Left lung (tissue), 10 donors: ENCODE data around the gene CCDC82. TPM values are rescaled to one million over a fixed set of nuclear protein-coding genes. Genes with fewer than 3 reads are reported as not detected.
A peak's percentile ranks its signal among the peaks of the same experiment; 100 is the strongest.

Source experiments
- ATAC-seq: fragments of 200-7000 bp; cut with Tn5 transposase; one replicate; pipeline ENCODE4 v1.9.1; 2020; ENCODE audit warnings: moderate library complexity
- DNase-seq, 4 donors: peaks; one replicate each; pipeline ENCODE4 v3.0.0-alpha.2; 2013 to 2020
- H3K27ac ChIP-seq, 2 donors: fragments of 200-600 bp; sonication (generic) in 1 of 2; one replicate each; pipeline versions ENCODE4 v1.5.0 to v1.8.0; 2020 to 2021
- H3K27me3 ChIP-seq, 2 donors: fragments of 200-600 bp; sonication (generic) in 1 of 2; one replicate each; pipeline versions ENCODE4 v1.5.0 to v1.8.0; 2020 to 2021
- H3K36me3 ChIP-seq, 2 donors: fragments of 200-600 bp; sonication (generic) in 1 of 2; one replicate each; pipeline versions ENCODE4 v1.5.0 to v1.8.0; 2020 to 2021
- H3K4me1 ChIP-seq, 2 donors: fragments of 200-600 bp; one replicate each; pipeline ENCODE4 v1.8.0; 2021
- H3K4me3 ChIP-seq, 2 donors: fragments of 200-600 bp; sonication (generic) in 1 of 2; one replicate each; pipeline versions ENCODE4 v1.5.0 to v1.8.0; 2020 to 2021; ENCODE audit warnings: mild to moderate bottlenecking in 1 of 2
- H3K9me3 ChIP-seq, 2 donors: fragments of 200-600 bp; sonication (generic) in 1 of 2; one replicate each; pipeline versions ENCODE4 v1.5.0 to v1.8.0; 2020 to 2021
- intact Hi-C, 2 donors: fragments of 100-400 bp; cut with DNase I; formaldehyde crosslinking; loops; one replicate each; pipeline versions ENCODE4 v1.11.2 to v1.14.2; 2022
- polyA plus RNA-seq, 6 donors: library from polyadenylated mRNA; unstranded; fragments of 120-200 nt; gene quantifications; one replicate each; pipeline ENCODE4 v1.2.1, GENCODE V29; 2013; ENCODE audit not compliant: insufficient read length in 6 of 6
- total RNA-seq, 2 donors: library from RNA; stranded (reverse); fragmentation: NEBNext Ultra II Directional; extraction: Animal tissue kit (Norgen Biotek cat#: 25700); gene quantifications; one replicate each; pipeline ENCODE4 v1.2.1, GENCODE V29; 2021
- TF ChIP-seq, protein P1 (sequence below), 2 donors: fragments of 200-600 bp; sonication (generic) in 1 of 2; IDR thresholded peaks; one replicate each; pipeline versions ENCODE4 v1.5.0 to v1.8.0; 2021; ENCODE audit warnings: antibody characterized with exemption in 2 of 2
- donor health status: DM: no; HTN: yes; CAD: no.
- donor health status: DM: no; HTN: no; CAD: no.

Gene CCDC82
- total and polyA plus RNA-seq, 8 donors: 18.1 to 64.5 (median 59.5) TPM

DNA sequence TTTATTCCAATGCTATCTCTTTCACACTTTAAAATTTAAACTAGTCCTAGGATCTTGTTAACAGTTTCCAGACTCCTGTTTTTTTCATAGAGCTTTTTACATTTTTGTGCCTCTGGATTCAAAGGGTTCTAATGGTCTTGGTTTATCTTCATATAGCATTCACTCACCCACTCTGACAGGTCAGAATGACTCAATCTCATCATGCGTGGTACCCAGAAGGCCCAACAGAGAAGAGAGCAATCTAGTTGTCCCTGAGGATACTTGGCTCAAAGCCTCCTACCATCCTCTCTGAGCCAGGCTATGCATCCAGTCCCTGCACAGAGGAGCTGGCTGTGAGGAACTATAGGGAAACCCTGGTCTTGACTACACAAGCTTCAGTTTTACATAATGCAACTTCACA is 74.2 kb downstream of the CCDC82 start:
- Histone ChIP-seq H3K27me3 (no peaks in the 10 kb centered on the region), H3K27ac (peak overlapping the region in 1 of 2 donors; percentile 82), H3K4me3 (no peak overlapping the region), H3K36me3 (no peaks in the 10 kb centered on the region), H3K9me3 (no peaks in the 10 kb centered on the region), H3K4me1 (peaks cover 40 to 63% of the 10 kb centered on the region in 2 donors)
- DNase-seq (no peak), ATAC-seq (no peak)
- intact Hi-C loops: no loop called here
- TF ChIP-seq, protein P1, sequence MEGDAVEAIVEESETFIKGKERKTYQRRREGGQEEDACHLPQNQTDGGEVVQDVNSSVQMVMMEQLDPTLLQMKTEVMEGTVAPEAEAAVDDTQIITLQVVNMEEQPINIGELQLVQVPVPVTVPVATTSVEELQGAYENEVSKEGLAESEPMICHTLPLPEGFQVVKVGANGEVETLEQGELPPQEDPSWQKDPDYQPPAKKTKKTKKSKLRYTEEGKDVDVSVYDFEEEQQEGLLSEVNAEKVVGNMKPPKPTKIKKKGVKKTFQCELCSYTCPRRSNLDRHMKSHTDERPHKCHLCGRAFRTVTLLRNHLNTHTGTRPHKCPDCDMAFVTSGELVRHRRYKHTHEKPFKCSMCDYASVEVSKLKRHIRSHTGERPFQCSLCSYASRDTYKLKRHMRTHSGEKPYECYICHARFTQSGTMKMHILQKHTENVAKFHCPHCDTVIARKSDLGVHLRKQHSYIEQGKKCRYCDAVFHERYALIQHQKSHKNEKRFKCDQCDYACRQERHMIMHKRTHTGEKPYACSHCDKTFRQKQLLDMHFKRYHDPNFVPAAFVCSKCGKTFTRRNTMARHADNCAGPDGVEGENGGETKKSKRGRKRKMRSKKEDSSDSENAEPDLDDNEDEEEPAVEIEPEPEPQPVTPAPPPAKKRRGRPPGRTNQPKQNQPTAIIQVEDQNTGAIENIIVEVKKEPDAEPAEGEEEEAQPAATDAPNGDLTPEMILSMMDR (IDR thresholded peaks at IDR 0.05): no peak

DNA sequence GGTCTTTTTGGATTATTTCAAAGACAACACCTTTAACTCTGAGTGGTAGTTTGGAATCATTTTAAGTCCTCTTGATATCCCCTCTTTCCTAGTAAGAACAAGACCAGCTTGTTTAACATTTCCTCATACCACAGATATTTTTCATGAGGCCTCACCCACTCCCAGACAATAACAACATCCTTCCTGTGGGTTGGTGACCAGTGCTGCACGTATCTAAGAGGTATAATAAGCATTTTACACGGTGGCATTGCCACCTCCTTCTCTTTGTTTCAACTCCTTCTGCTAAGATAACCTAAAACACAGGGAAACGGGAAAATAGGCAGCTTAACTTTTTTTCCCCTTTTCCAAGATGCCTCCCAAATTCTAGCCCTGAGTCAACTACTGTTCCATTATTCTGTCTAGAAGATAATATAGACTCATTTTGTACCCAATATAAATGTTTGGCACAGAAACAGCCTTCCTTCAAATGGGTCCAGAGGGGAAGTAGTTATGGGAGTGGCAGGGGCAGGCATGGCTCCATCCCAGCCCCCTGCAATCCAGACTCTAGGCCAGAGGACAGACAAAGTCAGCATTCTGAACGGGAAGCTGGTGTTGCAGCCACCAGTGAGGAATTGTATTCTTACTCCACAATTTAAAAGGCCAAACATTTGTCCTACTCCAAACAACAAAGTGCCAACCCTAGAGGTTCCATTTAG is 75.2 kb downstream of the CCDC82 start:
- intact Hi-C loops: no loop called here
- TF ChIP-seq, protein P1 (IDR thresholded peaks at IDR 0.05): no peak
- peaks cover 40 to 70% of the 10 kb centered on the region in 2 donors for H3K4me1 ChIP-seq
- H3K36me3 ChIP-seq: no peaks in the 10 kb centered on the region
- H3K9me3 ChIP-seq: no peaks in the 10 kb centered on the region
- DNase-seq (peak in 1 of 4 donors; percentile 48), ATAC-seq (peak; percentile 73)
- no peak overlapping the region for H3K4me3 ChIP-seq
- H3K27me3 ChIP-seq: no peaks in the 10 kb centered on the region
- peak overlapping the region; percentile 65 to 82 for H3K27ac ChIP-seq

DNA sequence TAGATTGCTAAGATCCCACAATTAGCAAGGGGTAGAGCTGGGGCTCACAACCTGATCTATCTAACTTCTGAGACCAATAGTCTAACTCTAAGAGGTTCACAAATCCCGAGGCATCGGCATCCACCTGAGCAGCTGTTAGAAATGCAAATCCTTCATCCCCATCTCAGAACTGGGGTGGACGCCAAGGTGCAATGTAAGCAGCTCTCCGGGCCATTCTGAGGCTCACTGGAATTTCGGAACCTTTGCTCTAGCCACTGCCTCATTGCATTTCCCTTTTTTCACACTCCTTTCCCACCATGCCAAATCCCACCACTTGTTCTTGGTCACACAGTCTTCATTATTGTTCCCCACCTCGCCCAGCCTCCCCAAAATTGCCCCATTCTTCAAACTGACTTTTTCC is 76.5 kb downstream of the CCDC82 start:
- Histone ChIP-seq H3K4me3 (no peak overlapping the region), H3K4me1 (peaks cover 31 to 79% of the 10 kb centered on the region in 2 donors), H3K36me3 (no peaks in the 10 kb centered on the region), H3K27me3 (no peaks in the 10 kb centered on the region), H3K9me3 (no peaks in the 10 kb centered on the region), H3K27ac (peak overlapping the region in 1 of 2 donors; percentile 82)
- intact Hi-C loops: no loop called here
- TF ChIP-seq, protein P1 (IDR thresholded peaks at IDR 0.05): no peak
- DNase-seq (no peak), ATAC-seq (peak; percentile 48)

DNA sequence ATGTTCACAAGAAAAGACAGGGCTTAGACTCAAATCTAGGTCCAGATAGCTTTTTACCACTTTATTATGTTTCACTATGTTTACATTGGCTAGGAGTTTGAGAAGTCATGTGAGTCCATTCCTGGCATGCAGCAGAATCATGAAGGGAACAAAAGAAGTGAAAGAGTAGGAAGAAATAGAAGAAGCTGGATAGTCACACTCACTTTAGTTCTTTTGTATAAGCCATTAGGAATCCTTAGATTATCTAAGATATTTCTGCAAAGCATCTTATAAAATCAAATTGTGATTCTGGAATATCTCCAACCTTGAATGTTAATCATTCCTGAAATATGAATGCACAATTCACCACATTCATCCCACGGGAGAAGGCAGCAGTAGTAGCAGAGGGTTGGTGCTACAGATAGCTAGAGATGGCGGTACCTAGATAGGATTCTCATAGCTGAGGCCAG is 78.6 kb downstream of the CCDC82 start:
- no peaks in the 10 kb centered on the region for H3K27me3 ChIP-seq
- TF ChIP-seq, protein P1 (IDR thresholded peaks at IDR 0.05): no peak
- H3K36me3 ChIP-seq: no peaks in the 10 kb centered on the region
- H3K4me1 ChIP-seq: peaks cover 38 to 89% of the 10 kb centered on the region in 2 donors
- H3K4me3 ChIP-seq: no peak overlapping the region
- ATAC-seq: no peak
- H3K27ac ChIP-seq: peak overlapping the region; percentile 45 to 61
- no peaks in the 10 kb centered on the region for H3K9me3 ChIP-seq
- no peak for DNase-seq
- intact Hi-C loops: no loop called here

DNA sequence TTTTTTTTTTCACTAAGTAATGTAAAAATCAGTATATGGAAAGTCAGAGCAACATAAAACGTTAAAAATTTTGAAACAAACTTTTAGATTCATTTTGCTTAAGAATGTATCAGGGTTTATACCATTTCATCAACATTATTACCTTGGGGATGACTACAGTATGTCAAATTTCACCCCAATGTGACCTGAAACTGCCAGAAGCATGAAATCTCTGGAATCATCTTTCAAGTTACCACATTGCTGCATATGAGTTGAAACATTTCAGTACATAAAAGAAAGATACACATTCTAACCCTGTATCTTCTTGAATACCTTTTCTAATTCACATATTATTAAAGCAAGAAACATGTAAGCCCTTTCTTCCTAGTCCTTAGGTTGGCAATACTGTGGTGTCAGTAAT is 79.5 kb downstream of the CCDC82 start:
- TF ChIP-seq, protein P1 (IDR thresholded peaks at IDR 0.05): no peak
- Histone ChIP-seq H3K27ac (no peak overlapping the region), H3K36me3 (no peaks in the 10 kb centered on the region), H3K4me1 (peaks cover 36 to 86% of the 10 kb centered on the region in 2 donors), H3K27me3 (no peaks in the 10 kb centered on the region), H3K9me3 (no peaks in the 10 kb centered on the region), H3K4me3 (no peak overlapping the region)
- DNase-seq: no peak
- intact Hi-C loops: no loop called here
- no peak for ATAC-seq
